Mucosa of descending colon (tissue), 3 donors: ENCODE results near the gene P3H1. TPM values are rescaled to one million over a fixed set of nuclear protein-coding genes. Genes with fewer than 3 reads are reported as not detected.

ENCODE experiments used
- ATAC-seq: fragments of 200-7000 bp; cut with Tn5 transposase; one replicate; pipeline ENCODE4 v1.9.1; 2020; ENCODE audit warnings: mild to moderate bottlenecking, moderate library complexity
- DNase-seq, 3 donors: peaks; one replicate each; pipeline ENCODE4 v3.0.0-alpha.2; 2020
- H3K36me3 ChIP-seq: fragments of 200-600 bp; one replicate; pipeline ENCODE4 v1.8.0; 2021; ENCODE audit warnings: low read depth, mild to moderate bottlenecking
- H3K4me1 ChIP-seq: fragments of 200-600 bp; one replicate; pipeline ENCODE4 v1.8.0; 2021; ENCODE audit warnings: low read depth, mild to moderate bottlenecking
- H3K4me3 ChIP-seq: fragments of 200-600 bp; one replicate; pipeline ENCODE4 v1.8.0; 2021; ENCODE audit warnings: mild to moderate bottlenecking
- H3K9me3 ChIP-seq: fragments of 200-600 bp; one replicate; pipeline ENCODE4 v1.8.0; 2021; ENCODE audit warnings: mild to moderate bottlenecking
- CTCF ChIP-seq: fragments of 200-600 bp; IDR thresholded peaks from one replicate; pipeline ENCODE4 v1.8.0; 2022; ENCODE audit warnings: antibody characterized with exemption, mild to moderate bottlenecking
- intact Hi-C, 2 donors: fragments of 100-400 bp; cut with DNase I in 1 of 2; cut with micrococcal nuclease in 1 of 2; formaldehyde crosslinking; loops; one replicate each; pipeline versions ENCODE4 v1.11.0 to v1.11.1; 2022; cut with DNase I, micrococcal nuclease
- total RNA-seq, 3 donors: library from RNA; stranded (reverse); fragmentation: NEBNext Ultra II Directional in 2 of 3; extraction: Animal tissue kit (Norgen Biotek cat#: 25700) in 2 of 3; gene quantifications; one replicate each; pipeline versions ENCODE4 v1.2.1 to v1.2.4, GENCODE V29; 2021 to 2023
- donor health status: DM: no; HTN: no; CAD: no; lungs with moderate emphysema.
- donor health status: DM: no; HTN: no; CAD: no.
- donor health status: DM: no; HTN: yes; CAD: no.

Gene P3H1
- total RNA-seq, 3 donors from 2014 or later = 8.0 to 20.0 (median 14.5) TPM

GRCh38 chr1:42748461-42749410 is 18.1 kb downstream of the P3H1 start:
- no peak for ATAC-seq
- no peaks in the 10 kb centered on the region for H3K9me3 ChIP-seq
- H3K4me1 ChIP-seq = no peaks in the 10 kb centered on the region
- intact Hi-C loops = loop anchor here in 1 of 2 donors (10.0 kb wide), 1 partner anchor 174 kb away; no protein-coding TSS in a partner anchor
- TF ChIP-seq CTCF = no peak
- no peak overlapping the region for H3K4me3 ChIP-seq
- DNase-seq = no peak
- no peaks in the 10 kb centered on the region for H3K36me3 ChIP-seq

GRCh38 chr1:42748021-42748420 is 18.8 kb downstream of the P3H1 start:
- ATAC-seq = no peak
- intact Hi-C loops = loop anchor here in 1 of 2 donors (10.0 kb wide), 1 partner anchor 173 kb away; no protein-coding TSS in a partner anchor

GRCh38 chr1:42747125-42747524 is 19.7 kb downstream of the P3H1 start:
- no peaks in the 10 kb centered on the region for H3K9me3 ChIP-seq
- no peaks in the 10 kb centered on the region for H3K36me3 ChIP-seq
- intact Hi-C loops = loop anchor here (1.0 to 10.0 kb wide), 2 partner anchors 169 to 172 kb away; no protein-coding TSS in a partner anchor
- H3K4me3 ChIP-seq = no peak overlapping the region
- peak; percentile 28 for TF ChIP-seq CTCF
- DNase-seq (peak in 2 of 3 donors; percentile 64 to 69), ATAC-seq (peak; percentile 65)
- H3K4me1 ChIP-seq = no peaks in the 10 kb centered on the region

More at GRCh38 chr1:42748021-42748420, 18.8 kb downstream of the P3H1 start:
- no peaks in the 10 kb centered on the region for H3K36me3 ChIP-seq
- TF ChIP-seq CTCF = no peak
- H3K9me3 ChIP-seq = no peaks in the 10 kb centered on the region
- H3K4me3 ChIP-seq = no peak overlapping the region
- no peak for DNase-seq
- H3K4me1 ChIP-seq = no peaks in the 10 kb centered on the region

GRCh38 chr1:42746436-42747105 is 20.3 kb downstream of the P3H1 start:
- Histone ChIP-seq H3K4me1 (no peaks in the 10 kb centered on the region), H3K9me3 (no peaks in the 10 kb centered on the region), H3K4me3 (no peak overlapping the region), H3K36me3 (no peaks in the 10 kb centered on the region)
- no peak for TF ChIP-seq CTCF
- ATAC-seq (peak; percentile 12), DNase-seq (no peak)
- intact Hi-C loops = loop anchor here (1.0 to 10.0 kb wide), 2 partner anchors 168 to 172 kb away; no protein-coding TSS in a partner anchor

- intact Hi-C loops = loop anchor here in 1 of 2 donors (10.0 kb wide), 1 partner anchor 171 kb away; no protein-coding TSS in a partner anchor
- Histone ChIP-seq H3K9me3 (no peaks in the 10 kb centered on the region), H3K4me1 (no peaks in the 10 kb centered on the region), H3K4me3 (no peak overlapping the region), H3K36me3 (no peaks in the 10 kb centered on the region)
- ATAC-seq (no peak), DNase-seq (peak in 1 of 3 donors; percentile 15)
- no peak for TF ChIP-seq CTCF
These were observed 21.0 kb downstream of the P3H1 start for GRCh38 chr1:42745851-42746250.
